ENCODE results near the gene BRSK1. TPM values are rescaled to one million over a fixed set of nuclear protein-coding genes. Genes with fewer than 3 reads are reported as not detected.

BRSK1 gene
- polyA plus RNA-seq, 1 donor from 2014 or later: 213 TPM

GRCh38 chr19:55312621-55313512 is 29.1 kb downstream of the BRSK1 start:
- no peak overlapping the region for H2AFZ ChIP-seq (ENCODE audit: low read depth, low read length)
- H3K4me3 ChIP-seq (ENCODE audit: low read length): no peak overlapping the region
- no peaks in the 10 kb centered on the region for H4K20me1 ChIP-seq (ENCODE audit: insufficient read depth)
- no peaks in the 10 kb centered on the region for H3F3A ChIP-seq (ENCODE audit: insufficient read depth, low read length, poor library complexity, severe bottlenecking)
- H3K9ac ChIP-seq (ENCODE audit: low read length): no peak overlapping the region
- H3K9me2 ChIP-seq (ENCODE audit: insufficient read depth, low read length): no peaks in the 10 kb centered on the region
- no peak overlapping the region for H3K27ac ChIP-seq (ENCODE audit: low read length)
- no peaks in the 10 kb centered on the region for H3K36me3 ChIP-seq (ENCODE audit: insufficient read depth, low read length)
- no peaks in the 10 kb centered on the region for H3K9me3 ChIP-seq (ENCODE audit: low read length)
- no peaks in the 10 kb centered on the region for H3K79me2 ChIP-seq (replicated peaks; ENCODE audit: insufficient read depth, low read length)
- H3K27me3 ChIP-seq (ENCODE audit: insufficient read depth, low read depth, low read length): no peaks in the 10 kb centered on the region
- no peak overlapping the region for H3K4me2 ChIP-seq (ENCODE audit: low read length)
- TF ChIP-seq SMC3 (conservative IDR thresholded peaks at IDR 0.05; ENCODE audit: poor library complexity) (no peak), TAF1 (IDR thresholded peaks at IDR 0.05; ENCODE audit: low read depth) (no peak), EP300 (conservative IDR thresholded peaks at IDR 0.05; ENCODE audit: poor library complexity, severe bottlenecking) (no peak), REST (IDR thresholded peaks at IDR 0.05; ENCODE audit: borderline replicate concordance) (no peak), RAD21 (conservative IDR thresholded peaks at IDR 0.05) (no peak), EZH2 (IDR thresholded peaks at IDR 0.05; ENCODE audit: borderline replicate concordance, insufficient read depth, low read length, poor library complexity, severe bottlenecking) (no peak), POLR2AphosphoS5 (IDR thresholded peaks at IDR 0.05) (no peak), MXI1 (conservative IDR thresholded peaks at IDR 0.05; ENCODE audit: poor library complexity, severe bottlenecking) (no peak), CTCF (IDR thresholded peaks at IDR 0.05; ENCODE audit: poor library complexity, severe bottlenecking) (no peak)

- Histone ChIP-seq H2AFZ (ENCODE audit: low read depth, low read length) (no peak overlapping the region), H3K9ac (ENCODE audit: low read length) (no peak overlapping the region), H4K20me1 (ENCODE audit: insufficient read depth) (no peaks in the 10 kb centered on the region), H3K79me2 (replicated peaks; ENCODE audit: insufficient read depth, low read length) (no peaks in the 10 kb centered on the region), H3K27me3 (ENCODE audit: insufficient read depth, low read depth, low read length) (no peaks in the 10 kb centered on the region), H3K9me3 (ENCODE audit: low read length) (no peaks in the 10 kb centered on the region), H3K4me2 (ENCODE audit: low read length) (no peak overlapping the region), H3K27ac (ENCODE audit: low read length) (no peak overlapping the region), H3K4me3 (ENCODE audit: low read length) (no peak overlapping the region), H3F3A (ENCODE audit: insufficient read depth, low read length, poor library complexity, severe bottlenecking) (no peaks in the 10 kb centered on the region), H3K36me3 (ENCODE audit: insufficient read depth, low read length) (no peaks in the 10 kb centered on the region), H3K9me2 (ENCODE audit: insufficient read depth, low read length) (no peaks in the 10 kb centered on the region)
- no peak for TF ChIP-seq TAF1 (IDR thresholded peaks at IDR 0.05; ENCODE audit: low read depth)
- TF ChIP-seq POLR2AphosphoS5 (IDR thresholded peaks at IDR 0.05): no peak
- TF ChIP-seq EP300 (conservative IDR thresholded peaks at IDR 0.05; ENCODE audit: poor library complexity, severe bottlenecking): no peak
- TF ChIP-seq MXI1 (conservative IDR thresholded peaks at IDR 0.05; ENCODE audit: poor library complexity, severe bottlenecking): no peak
- TF ChIP-seq RAD21 (conservative IDR thresholded peaks at IDR 0.05): no peak
- TF ChIP-seq SMC3 (conservative IDR thresholded peaks at IDR 0.05; ENCODE audit: poor library complexity): no peak
- TF ChIP-seq REST (IDR thresholded peaks at IDR 0.05; ENCODE audit: borderline replicate concordance): no peak
- TF ChIP-seq EZH2 (IDR thresholded peaks at IDR 0.05; ENCODE audit: borderline replicate concordance, insufficient read depth, low read length, poor library complexity, severe bottlenecking): no peak
- TF ChIP-seq CTCF (IDR thresholded peaks at IDR 0.05; ENCODE audit: poor library complexity, severe bottlenecking): no peak
Observed at GRCh38 chr19:55314396-55314795, 30.6 kb downstream of the BRSK1 start.

Measured in neural cell (in vitro differentiated cells).